Right lobe of liver (tissue), 4 donors: ENCODE measurements around the gene TMC6.
A peak's percentile ranks its signal among the peaks of the same experiment; 100 is the strongest.

ENCODE experiments used
- CTCF ChIP-seq, 4 donors: fragments of 200-600 bp in 3 of 4; fragments of 450-650 bp in 1 of 4; IDR thresholded peaks; one replicate each; pipeline versions ENCODE4 v1.5.1 to v1.8.0; 2016 to 2022; ENCODE audit warnings: antibody characterized with exemption in 4 of 4, mild to moderate bottlenecking in 2 of 4
- POLR2A ChIP-seq: fragments of 450-650 bp; IDR thresholded peaks from one replicate; pipeline ENCODE4 v1.6.1; 2017; ENCODE audit warnings: antibody characterized with exemption, mild to moderate bottlenecking
- donor health status: DM: no; HTN: no; CAD: no.
- donor health status: DM: no; HTN: no; CAD: no.
- donor health status: DM: no; HTN: yes; CAD: no.

GRCh38 chr17:78137392-78138203 is 9.0 kb upstream of the TMC6 start:
- peak in 1 of 4 donors; percentile 29 for TF ChIP-seq CTCF (IDR thresholded peaks at IDR 0.05)
- no peak for TF ChIP-seq POLR2A
